ENCODE data around the gene C6orf132. TPM values are rescaled to one million over a fixed set of nuclear protein-coding genes. Genes with fewer than 3 reads are reported as not detected.
A peak's percentile ranks its signal among the peaks of the same experiment; 100 is the strongest.

The C6orf132 gene
- total and polyA plus RNA-seq, 2 of the 8 experiments (the other 6 are each of a cell fraction or from before 2014, with no cell fraction given), result 31.5 to 64.0 TPM

- H3K9ac ChIP-seq (replicated peaks in 1 of 4; ENCODE audit: extremely low read depth in 1 of 4, low read depth in 3 of 4, low read length in 3 of 4), result no peak overlapping the region
- no peaks in the 10 kb centered on the region for H3K9me3 ChIP-seq (ENCODE audit: insufficient read depth in 2 of 2, low read depth in 1 of 2, low read length in 1 of 2)
- ChIA-PET CTCF (ENCODE audit: partially characterized antibody) (interaction anchor here (0.7 to 21.6 kb wide), 15 partner anchors 12 to 132 kb away, joined by 3 to 313 read pairs (median 6); no protein-coding TSS in a partner anchor), POLR2A (ENCODE audit: partially characterized antibody) (interaction anchor here (0.5 to 3.6 kb wide), 11 partner anchors 10 to 306 kb away, joined by 3 to 26 read pairs (median 3); partner anchors contain the start of gene TOMM6)
- 0 out of 2 replicates have a peak overlapping the region, but pooled peaks have one; percentile 46 for H2BK15ac ChIP-seq (ENCODE audit: low read length)
- WGBS, 2 experiments (ENCODE audit: extremely low coverage in 1 of 2, insufficient coverage in 1 of 2, insufficient read length in 1 of 2, insufficient replicate concordance in 2 of 2, low coverage in 1 of 2, low lambda C conversion rate in 2 of 2, missing lambda C conversion rate in 1 of 2), result 65% methylated on average over 10 of the region's 10 CpGs; no CpG with 5 or more reads in 1 of the 2 experiments
- TF ChIP-seq RAD21 (IDR thresholded peaks at IDR 0.05 in 1 of 2, conservative IDR thresholded peaks at IDR 0.05 in 1 of 2; ENCODE audit: low read depth in 2 of 2, low read length in 2 of 2), result peak in 1 of 2 experiments; percentile 10; a peak in 1 of 4 replicates
- TF ChIP-seq POLR2AphosphoS5 (IDR thresholded peaks at IDR 0.05; ENCODE audit: low read depth, low read length), result peak; percentile 12; the same call in 1 of the 2 replicates
- TF ChIP-seq TCF12 (IDR thresholded peaks at IDR 0.05; ENCODE audit: low read depth, low read length), result no peak
- TF ChIP-seq NANOG (IDR thresholded peaks at IDR 0.05; ENCODE audit: insufficient read depth, low read depth, low read length, poor library complexity, severe bottlenecking), result no peak
- TF ChIP-seq USF2 (IDR thresholded peaks at IDR 0.05; ENCODE audit: low read length), result no peak
- no peak for TF ChIP-seq TBP (IDR thresholded peaks at IDR 0.05; ENCODE audit: low read depth, low read length)
- TF ChIP-seq HDAC2 (IDR thresholded peaks at IDR 0.05; ENCODE audit: borderline replicate concordance in 1 of 2, low read depth in 2 of 2, low read length in 2 of 2), result no peak
- no peak overlapping the region for H2BK5ac ChIP-seq (ENCODE audit: low read depth, low read length)
- H3K4me3 ChIP-seq (ENCODE audit: extremely low read depth in 1 of 4, insufficient read depth in 2 of 4, low read depth in 3 of 4, low read length in 4 of 4), result no peak overlapping the region
- peak overlapping the region; percentile 29 to 52; a peak in 2 of 4 replicates for H3K4me2 ChIP-seq (ENCODE audit: insufficient read depth in 1 of 2, low read depth in 2 of 2, low read length in 2 of 2)
- no peak overlapping the region for H3K18ac ChIP-seq (ENCODE audit: extremely low read depth, low read length)
- no peak overlapping the region for H2AFZ ChIP-seq (ENCODE audit: low read length)
- H4K8ac ChIP-seq (ENCODE audit: extremely low read depth, insufficient read depth, low read length), result no peak overlapping the region
- no peak overlapping the region for H2AK5ac ChIP-seq (ENCODE audit: low read depth, low read length)
- peaks cover 0 to 2% of the 10 kb centered on the region in 2 experiments for H4K20me1 ChIP-seq (replicated peaks in 1 of 2; ENCODE audit: control insufficient read depth in 1 of 2, insufficient read depth in 2 of 2, low read length in 2 of 2)
- no peak overlapping the region for H3K56ac ChIP-seq (replicated peaks; ENCODE audit: insufficient read length, low read depth, low read length)
- H3K79me2 ChIP-seq (ENCODE audit: control insufficient read depth in 1 of 2, insufficient read depth in 2 of 2, low read length in 2 of 2), result no peaks in the 10 kb centered on the region
- peaks cover 0 to 5% (median 4%) of the 10 kb centered on the region in 4 experiments; a peak in 3 of 7 replicates for H3K4me1 ChIP-seq (replicated peaks in 1 of 4; ENCODE audit: control insufficient read depth in 3 of 4, insufficient read depth in 4 of 4, low read length in 3 of 4)
- H3K14ac ChIP-seq (ENCODE audit: insufficient read length), result no peak overlapping the region
- no peaks in the 10 kb centered on the region; the same call in 1 of the 2 replicates for H3K79me1 ChIP-seq (ENCODE audit: low read depth, low read length)
- no peaks in the 10 kb centered on the region for H3K36me3 ChIP-seq (ENCODE audit: control insufficient read depth in 2 of 4, insufficient read depth in 4 of 4, low read length in 3 of 4)
- no peak overlapping the region for H2BK12ac ChIP-seq (ENCODE audit: low read depth, low read length)
- peaks cover 0 to 41% (median 36%) of the 10 kb centered on the region in 4 experiments; a peak in 6 of 7 replicates for H3K27me3 ChIP-seq (replicated peaks in 1 of 4; ENCODE audit: control insufficient read depth in 3 of 4, extremely low read depth in 1 of 4, insufficient read depth in 3 of 4, low read length in 3 of 4)
- H3K23ac ChIP-seq (ENCODE audit: insufficient read length), result no peak overlapping the region
- no peak overlapping the region for H4K91ac ChIP-seq (replicated peaks; ENCODE audit: insufficient read length, low read length)
- DNase-seq (ENCODE audit: low read depth in 1 of 2, low spot score in 2 of 2) (peak in 1 of 2 experiments; percentile 49), FAIRE-seq (no peak)
- no peaks in the 10 kb centered on the region for H3K23me2 ChIP-seq (ENCODE audit: low read depth, low read length)
- H2BK120ac ChIP-seq (replicated peaks; ENCODE audit: low read depth, low read length), result no peak overlapping the region
- no peak overlapping the region for H3K4ac ChIP-seq (replicated peaks; ENCODE audit: insufficient read length, low read depth, low read length)
- no peak overlapping the region for H4K5ac ChIP-seq (ENCODE audit: insufficient read length, low read depth, low read length)
- H3K27ac ChIP-seq (ENCODE audit: low read depth, low read length), result no peak overlapping the region
- no peak overlapping the region for H2BK20ac ChIP-seq (ENCODE audit: low read length)
Measured at GRCh38 chr6:42093582-42094329, 48.7 kb downstream of the C6orf132 start.

Data from H1 (cell line).